GM18526 (cell line): ENCODE measurements around the gene SLC22A23.

ENCODE experiments used
- POLR2A ChIP-seq: IDR thresholded peaks from 3 replicates; pipeline ENCODE4 v1.6.1; 2011; ENCODE audit not compliant: insufficient read length; ENCODE audit errors: extremely low read depth

Gene SLC22A23

GRCh38 chr6:3318821-3319540 is 137.9 kb downstream of the SLC22A23 start:
- TF ChIP-seq POLR2A, result no peak

DNA sequence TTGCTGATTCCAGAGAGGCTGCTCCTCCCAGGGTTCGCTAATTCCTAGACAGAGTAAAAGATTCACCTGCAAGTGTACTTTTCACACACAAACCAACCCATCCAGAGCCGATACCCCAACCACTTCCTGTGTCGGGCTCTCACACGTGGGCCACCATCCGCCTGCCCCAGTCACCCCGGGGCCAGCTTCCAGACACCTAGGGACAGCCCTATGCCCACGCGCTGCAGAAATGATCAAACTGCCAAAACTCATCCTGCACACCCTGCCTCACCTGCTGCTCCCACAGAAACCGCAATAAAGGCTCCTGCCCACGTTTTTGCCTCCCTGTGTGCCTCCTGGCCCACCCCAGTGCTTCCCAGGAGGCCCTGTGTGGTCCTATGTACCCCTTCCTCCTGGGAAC is 138.6 kb downstream of the SLC22A23 start:
- no peak for TF ChIP-seq POLR2A

- no peak for TF ChIP-seq POLR2A
These were observed 139.1 kb downstream of the SLC22A23 start for GRCh38 chr6:3317741-3318211.

DNA sequence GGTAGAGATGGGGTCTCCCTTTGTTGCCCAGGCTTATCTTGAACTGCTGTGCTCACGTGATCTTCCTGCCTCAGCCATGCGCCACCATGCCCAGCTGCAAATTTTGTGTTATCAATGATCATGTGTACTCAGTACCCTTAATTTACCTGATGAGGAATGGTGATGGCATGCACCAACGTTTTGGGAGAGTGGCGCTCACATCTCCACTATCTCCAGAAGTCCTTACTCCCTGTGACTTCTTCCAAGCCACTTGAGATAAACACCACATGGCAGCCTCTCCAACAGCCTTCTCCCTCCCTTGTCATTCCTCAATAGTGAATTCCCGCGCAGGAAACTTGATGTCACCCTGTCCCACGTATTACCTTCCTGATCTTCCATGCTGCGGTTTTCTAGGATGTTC is 140.0 kb downstream of the SLC22A23 start:
- TF ChIP-seq POLR2A, result no peak

- no peak for TF ChIP-seq POLR2A
These were observed 140.5 kb downstream of the SLC22A23 start for GRCh38 chr6:3316331-3316730.

GRCh38 chr6:3315841-3316240 is 141.0 kb downstream of the SLC22A23 start:
- no peak for TF ChIP-seq POLR2A

DNA sequence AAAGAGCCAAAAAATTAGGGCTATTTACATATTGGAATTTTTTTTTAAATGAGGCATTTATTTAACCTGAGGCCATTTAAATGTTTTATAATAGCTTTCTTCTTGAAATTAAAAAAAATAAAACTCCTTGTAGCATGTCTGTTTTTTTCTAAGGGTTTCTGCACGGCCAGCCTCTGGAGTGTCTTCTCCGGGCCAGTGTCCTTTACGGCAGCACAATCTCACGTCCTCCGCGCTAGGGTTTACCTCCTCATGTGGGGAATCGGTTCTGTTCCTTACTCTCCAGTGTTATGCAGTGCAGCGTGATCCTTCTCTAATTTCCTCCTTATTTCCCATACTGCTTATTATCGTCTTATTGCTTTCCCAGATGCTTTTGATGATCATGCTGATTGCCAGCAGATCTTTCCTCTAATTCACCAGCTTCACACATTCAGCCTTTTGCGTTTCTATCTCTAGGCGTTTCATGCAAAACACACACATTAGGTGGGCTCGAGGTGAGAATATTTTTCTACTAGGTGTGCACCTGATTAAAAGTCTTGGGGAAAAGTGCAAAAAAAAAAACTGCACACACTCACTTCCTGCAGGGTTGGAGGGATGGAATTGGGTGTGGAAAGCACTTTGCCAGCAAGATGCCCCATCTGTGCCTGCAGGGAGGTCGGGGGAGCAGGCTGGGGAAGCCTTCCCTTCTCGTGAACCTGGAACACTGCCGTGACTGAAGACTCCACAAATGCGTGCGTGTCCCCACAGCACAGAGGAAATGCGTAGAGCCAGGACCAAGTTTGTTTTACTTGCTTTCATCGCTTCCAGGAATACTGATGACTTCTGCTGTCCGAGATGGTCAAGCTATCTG is 142.0 kb downstream of the SLC22A23 start:
- no peak for TF ChIP-seq POLR2A

DNA sequence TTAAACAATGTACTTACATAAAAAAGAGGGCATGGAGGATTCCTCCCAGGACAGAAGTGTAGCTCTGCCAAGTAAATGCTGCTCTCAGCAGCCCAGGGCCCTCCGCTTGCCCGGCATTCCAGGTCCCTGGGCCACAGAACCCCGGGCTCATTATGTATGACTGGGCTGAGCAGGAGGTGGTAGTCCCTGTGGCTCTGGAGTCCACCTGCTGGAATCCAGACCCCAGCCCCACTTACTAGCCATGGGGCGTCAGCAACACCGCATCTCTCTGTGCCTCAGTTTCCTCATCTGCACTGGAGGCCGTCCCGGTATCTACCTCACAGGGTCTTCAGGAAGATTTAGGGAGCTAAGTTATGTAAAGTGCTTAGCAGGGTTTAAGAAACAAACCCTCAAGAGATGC is 142.7 kb downstream of the SLC22A23 start:
- TF ChIP-seq POLR2A, result no peak

GRCh38 chr6:3312604-3313231 is 144.1 kb downstream of the SLC22A23 start:
- no peak for TF ChIP-seq POLR2A

DNA sequence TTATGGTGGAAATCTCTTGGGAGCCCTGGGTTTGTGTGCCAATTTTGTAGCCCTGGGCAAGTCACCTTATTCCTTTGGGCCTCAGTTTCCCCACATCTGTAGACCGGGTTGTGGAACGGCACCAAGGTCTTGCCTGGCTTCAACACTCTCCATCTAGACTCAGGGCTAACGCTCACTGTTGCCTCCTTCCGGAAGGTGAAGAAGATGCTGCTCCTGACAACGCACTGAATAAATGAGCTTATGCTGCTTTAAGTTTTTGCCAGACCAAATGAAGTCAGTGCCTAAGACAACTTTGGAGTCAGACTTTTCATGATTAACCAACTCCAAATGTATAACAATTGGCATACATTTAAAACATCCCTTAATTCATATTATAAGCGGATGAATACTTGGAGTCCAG is 145.0 kb downstream of the SLC22A23 start:
- TF ChIP-seq POLR2A, result no peak

GRCh38 chr6:3310703-3311102 is 146.1 kb downstream of the SLC22A23 start:
- TF ChIP-seq POLR2A, result no peak

DNA sequence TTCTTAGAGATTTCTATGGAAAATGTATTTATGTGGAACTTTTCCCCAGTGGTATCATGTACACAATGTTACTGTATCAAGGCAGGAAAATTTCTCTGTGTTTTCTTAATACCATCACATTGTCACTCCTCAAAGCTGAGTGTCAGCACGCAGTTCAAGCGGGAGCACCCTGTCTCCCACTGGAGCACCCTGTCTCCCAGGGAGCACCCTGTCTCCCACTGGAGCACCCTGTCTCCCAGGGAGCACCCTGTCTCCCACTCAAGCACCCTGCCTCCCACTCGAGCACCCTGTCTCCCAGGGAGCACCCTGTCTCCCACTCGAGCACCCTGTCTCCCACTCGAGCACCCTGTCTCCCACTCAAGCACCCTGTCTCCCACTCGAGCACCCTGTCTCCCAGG is 146.8 kb downstream of the SLC22A23 start:
- no peak for TF ChIP-seq POLR2A

- no peak for TF ChIP-seq POLR2A
These were observed 147.3 kb downstream of the SLC22A23 start for GRCh38 chr6:3309391-3310050.

DNA sequence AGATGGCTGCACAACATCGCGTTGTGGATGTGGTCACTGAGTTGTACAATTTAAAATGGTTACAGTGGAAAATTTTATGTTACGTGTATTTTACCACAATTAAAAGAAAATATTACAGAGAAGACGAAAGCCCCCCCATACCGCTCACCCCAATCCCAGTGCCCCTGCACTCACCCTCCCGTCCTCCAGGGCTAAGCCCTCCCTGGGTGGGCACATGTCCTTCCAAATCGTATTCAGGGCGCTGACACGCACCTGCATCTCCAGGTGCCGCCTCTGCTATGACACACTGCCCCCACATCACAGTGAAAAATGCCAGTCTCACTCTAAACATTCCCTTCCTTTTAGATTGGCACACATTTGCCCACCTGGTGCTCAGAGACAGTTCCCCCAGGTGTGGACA is 148.7 kb downstream of the SLC22A23 start:
- no peak for TF ChIP-seq POLR2A

- TF ChIP-seq POLR2A, result no peak
These were observed 149.4 kb downstream of the SLC22A23 start for GRCh38 chr6:3307436-3307835.
